ENCODE data around the gene MYH14.

- TF ChIP-seq CTCF (IDR thresholded peaks at IDR 0.05) (no peak), EZH2 (IDR thresholded peaks at IDR 0.05) (no peak), EZH2phosphoT487 (IDR thresholded peaks at IDR 0.05) (no peak)
These were observed 22.3 kb upstream of the MYH14 start for GRCh38 chr19:50181121-50181520.

Data from neural progenitor cell (in vitro differentiated cells).